Measurements from ENCODE around the gene RNF5. TPM values are rescaled to one million over a fixed set of nuclear protein-coding genes. Genes with fewer than 3 reads are reported as not detected.
"Not testable (repeated sequence)": the region's sequence is repeated elsewhere in the genome, so short reads cannot be mapped to it uniquely, and the experiment has no call there.

RNF5 gene
- polyA plus RNA-seq, 1 of the 3 experiments (the other 2 are of a cell fraction): 110 TPM

DNA sequence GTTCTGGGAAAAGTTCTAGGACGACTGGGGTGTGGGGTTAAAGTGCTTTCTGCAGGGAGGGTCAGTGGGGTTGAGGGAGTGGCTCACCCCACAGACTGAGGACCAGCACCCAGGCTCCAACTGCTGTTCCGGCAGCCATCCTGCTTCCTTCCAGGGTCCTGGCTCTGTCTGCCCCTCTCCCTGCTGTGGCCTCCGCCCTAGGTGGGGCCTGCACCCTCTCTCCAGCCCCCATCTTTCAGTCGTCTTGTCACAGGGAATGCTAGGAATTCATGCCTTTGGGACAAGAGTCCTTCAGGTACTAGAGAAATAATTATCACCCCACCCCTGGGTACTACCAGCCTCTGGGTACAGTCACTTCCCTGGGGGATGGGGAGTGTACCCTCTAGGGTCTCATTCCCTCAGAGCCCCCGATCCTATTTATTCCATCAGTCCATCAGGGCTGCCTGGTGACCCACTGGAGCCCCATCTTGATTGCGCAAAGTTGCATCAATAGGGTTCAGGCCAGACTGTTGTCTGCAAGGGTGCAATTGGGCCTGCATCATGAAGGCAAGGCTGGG is 6.0 kb downstream of the RNF5 start, which contains the start of gene AGER:
AGER (minus strand) TSS at position 170 of the 557 bp plus-strand sequence; CDS start at position 139, 31 bp downstream.
- CTCF ChIA-PET: no interaction called here
- H3K36me3 ChIP-seq (replicated peaks in 1 of 2; ENCODE audit: control insufficient read depth in 1 of 2, insufficient read depth in 2 of 2, low read length in 1 of 2): peaks cover 17 to 43% of the 10 kb centered on the region in 2 experiments
- no peak within 1 kb of the TSS for H3K9ac ChIP-seq
- no peaks in the 10 kb centered on the region for H3K9me3 ChIP-seq
- H4K20me1 ChIP-seq (ENCODE audit: insufficient read depth): no peaks in the 10 kb centered on the region
- no peak within 1 kb of the TSS for H2AFZ ChIP-seq (ENCODE audit: low read depth)
- TF ChIP-seq FOSL2 (IDR thresholded peaks at IDR 0.05; ENCODE audit: borderline replicate concordance, low read depth) (no peak), MXI1 (IDR thresholded peaks at IDR 0.05; ENCODE audit: low read depth, low read length) (no peak), NRF1 (IDR thresholded peaks at IDR 0.05; ENCODE audit: low read depth, low read length) (no peak), SMC3 (IDR thresholded peaks at IDR 0.05; ENCODE audit: low read depth, low read length) (no peak), TAF1 (IDR thresholded peaks at IDR 0.05; ENCODE audit: borderline replicate concordance, low read depth, low read length) (no peak), FOXM1 (IDR thresholded peaks at IDR 0.05; ENCODE audit: low read depth) (no peak), EP300 (IDR thresholded peaks at IDR 0.05; ENCODE audit: borderline replicate concordance in 1 of 2, low read depth in 1 of 2, low read length in 1 of 2) (no peak), FOXJ3 (CRISPR knock-in tag; IDR thresholded peaks at IDR 0.05) (no peak), EZH2phosphoT487 (IDR thresholded peaks at IDR 0.05; ENCODE audit: borderline replicate concordance, low read depth) (no peak), RCOR1 (IDR thresholded peaks at IDR 0.05; ENCODE audit: low read length) (no peak), MEF2A (IDR thresholded peaks at IDR 0.05; ENCODE audit: borderline replicate concordance, low read depth) (no peak), SIN3A (IDR thresholded peaks at IDR 0.05; ENCODE audit: borderline replicate concordance, low read depth, low read length) (no peak), CHD2 (IDR thresholded peaks at IDR 0.05; ENCODE audit: low read length, partially characterized antibody) (no peak), RXRA (IDR thresholded peaks at IDR 0.05; ENCODE audit: borderline replicate concordance, low read depth) (no peak)
- TF ChIP-seq, protein P1, sequence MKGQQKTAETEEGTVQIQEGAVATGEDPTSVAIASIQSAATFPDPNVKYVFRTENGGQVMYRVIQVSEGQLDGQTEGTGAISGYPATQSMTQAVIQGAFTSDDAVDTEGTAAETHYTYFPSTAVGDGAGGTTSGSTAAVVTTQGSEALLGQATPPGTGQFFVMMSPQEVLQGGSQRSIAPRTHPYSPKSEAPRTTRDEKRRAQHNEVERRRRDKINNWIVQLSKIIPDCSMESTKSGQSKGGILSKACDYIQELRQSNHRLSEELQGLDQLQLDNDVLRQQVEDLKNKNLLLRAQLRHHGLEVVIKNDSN (IDR thresholded peaks at IDR 0.05; ENCODE audit: borderline replicate concordance, low read depth): no peak
- TF ChIP-seq, protein P2, sequence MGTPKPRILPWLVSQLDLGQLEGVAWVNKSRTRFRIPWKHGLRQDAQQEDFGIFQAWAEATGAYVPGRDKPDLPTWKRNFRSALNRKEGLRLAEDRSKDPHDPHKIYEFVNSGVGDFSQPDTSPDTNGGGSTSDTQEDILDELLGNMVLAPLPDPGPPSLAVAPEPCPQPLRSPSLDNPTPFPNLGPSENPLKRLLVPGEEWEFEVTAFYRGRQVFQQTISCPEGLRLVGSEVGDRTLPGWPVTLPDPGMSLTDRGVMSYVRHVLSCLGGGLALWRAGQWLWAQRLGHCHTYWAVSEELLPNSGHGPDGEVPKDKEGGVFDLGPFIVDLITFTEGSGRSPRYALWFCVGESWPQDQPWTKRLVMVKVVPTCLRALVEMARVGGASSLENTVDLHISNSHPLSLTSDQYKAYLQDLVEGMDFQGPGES (IDR thresholded peaks at IDR 0.05; ENCODE audit: low read depth, low read length): no peak
- TF ChIP-seq, protein P3, sequence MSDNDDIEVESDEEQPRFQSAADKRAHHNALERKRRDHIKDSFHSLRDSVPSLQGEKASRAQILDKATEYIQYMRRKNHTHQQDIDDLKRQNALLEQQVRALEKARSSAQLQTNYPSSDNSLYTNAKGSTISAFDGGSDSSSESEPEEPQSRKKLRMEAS (IDR thresholded peaks at IDR 0.05; ENCODE audit: low read depth): no peak
- TF ChIP-seq, protein P4, sequence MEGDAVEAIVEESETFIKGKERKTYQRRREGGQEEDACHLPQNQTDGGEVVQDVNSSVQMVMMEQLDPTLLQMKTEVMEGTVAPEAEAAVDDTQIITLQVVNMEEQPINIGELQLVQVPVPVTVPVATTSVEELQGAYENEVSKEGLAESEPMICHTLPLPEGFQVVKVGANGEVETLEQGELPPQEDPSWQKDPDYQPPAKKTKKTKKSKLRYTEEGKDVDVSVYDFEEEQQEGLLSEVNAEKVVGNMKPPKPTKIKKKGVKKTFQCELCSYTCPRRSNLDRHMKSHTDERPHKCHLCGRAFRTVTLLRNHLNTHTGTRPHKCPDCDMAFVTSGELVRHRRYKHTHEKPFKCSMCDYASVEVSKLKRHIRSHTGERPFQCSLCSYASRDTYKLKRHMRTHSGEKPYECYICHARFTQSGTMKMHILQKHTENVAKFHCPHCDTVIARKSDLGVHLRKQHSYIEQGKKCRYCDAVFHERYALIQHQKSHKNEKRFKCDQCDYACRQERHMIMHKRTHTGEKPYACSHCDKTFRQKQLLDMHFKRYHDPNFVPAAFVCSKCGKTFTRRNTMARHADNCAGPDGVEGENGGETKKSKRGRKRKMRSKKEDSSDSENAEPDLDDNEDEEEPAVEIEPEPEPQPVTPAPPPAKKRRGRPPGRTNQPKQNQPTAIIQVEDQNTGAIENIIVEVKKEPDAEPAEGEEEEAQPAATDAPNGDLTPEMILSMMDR (IDR thresholded peaks at IDR 0.05): no peak
- TF ChIP-seq, protein P5, sequence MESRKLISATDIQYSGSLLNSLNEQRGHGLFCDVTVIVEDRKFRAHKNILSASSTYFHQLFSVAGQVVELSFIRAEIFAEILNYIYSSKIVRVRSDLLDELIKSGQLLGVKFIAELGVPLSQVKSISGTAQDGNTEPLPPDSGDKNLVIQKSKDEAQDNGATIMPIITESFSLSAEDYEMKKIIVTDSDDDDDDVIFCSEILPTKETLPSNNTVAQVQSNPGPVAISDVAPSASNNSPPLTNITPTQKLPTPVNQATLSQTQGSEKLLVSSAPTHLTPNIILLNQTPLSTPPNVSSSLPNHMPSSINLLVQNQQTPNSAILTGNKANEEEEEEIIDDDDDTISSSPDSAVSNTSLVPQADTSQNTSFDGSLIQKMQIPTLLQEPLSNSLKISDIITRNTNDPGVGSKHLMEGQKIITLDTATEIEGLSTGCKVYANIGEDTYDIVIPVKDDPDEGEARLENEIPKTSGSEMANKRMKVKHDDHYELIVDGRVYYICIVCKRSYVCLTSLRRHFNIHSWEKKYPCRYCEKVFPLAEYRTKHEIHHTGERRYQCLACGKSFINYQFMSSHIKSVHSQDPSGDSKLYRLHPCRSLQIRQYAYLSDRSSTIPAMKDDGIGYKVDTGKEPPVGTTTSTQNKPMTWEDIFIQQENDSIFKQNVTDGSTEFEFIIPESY (IDR thresholded peaks at IDR 0.05; ENCODE audit: borderline replicate concordance, low read depth): no peak
- H3K9me2 ChIP-seq: no peaks in the 10 kb centered on the region
- peak; percentile 6 for DNase-seq
- no peak within 1 kb of the TSS for H3K4me3 ChIP-seq (ENCODE audit: low read depth in 2 of 2, low read length in 1 of 2)
- no peaks in the 10 kb centered on the region for H3K27me3 ChIP-seq (ENCODE audit: insufficient read depth)
- WGBS (ENCODE audit: low lambda C conversion rate): 87% methylated on average over 6 of the region's 6 CpGs
- POLR2A ChIA-PET: no interaction called here
- peaks cover 20% of the 10 kb centered on the region for H3K79me2 ChIP-seq (ENCODE audit: insufficient read depth)
- H3K4me2 ChIP-seq: no peak within 1 kb of the TSS
- peaks cover 20% of the 10 kb centered on the region for H3F3A ChIP-seq (replicated peaks; ENCODE audit: insufficient read depth)
- H3K4me1 ChIP-seq (ENCODE audit: control insufficient read depth in 1 of 2, insufficient read depth in 2 of 2, low read depth in 1 of 2, low read length in 1 of 2): peaks cover 3 to 14% of the 10 kb centered on the region in 2 experiments; a peak in 1 of 4 replicates
- H3K27ac ChIP-seq (ENCODE audit: low read depth in 2 of 2, low read length in 1 of 2): no peak within 1 kb of the TSS

DNA sequence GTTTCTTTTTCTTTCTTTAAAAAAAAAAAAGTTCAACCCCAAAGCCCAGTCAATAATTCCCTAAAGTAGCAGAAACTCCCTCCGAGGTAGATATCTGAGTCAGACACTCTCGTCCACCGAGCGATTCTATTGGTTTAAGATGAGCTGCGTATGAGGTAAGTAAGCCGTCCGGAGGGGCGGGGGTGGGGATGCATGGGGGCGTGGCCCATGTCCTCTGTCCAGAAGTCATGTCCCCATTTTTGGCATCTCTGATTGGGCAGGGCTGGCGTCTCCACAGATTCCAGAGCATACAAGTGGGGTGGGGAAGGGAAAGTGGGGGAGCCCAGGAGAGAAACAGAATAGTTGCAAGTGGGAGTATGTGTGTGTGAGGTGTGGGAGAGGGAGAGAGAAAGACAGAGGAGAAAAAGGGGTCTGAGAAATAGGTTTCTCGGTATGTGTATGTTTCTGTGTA is 7.5 kb downstream of the RNF5 start:
- Histone ChIP-seq H3K79me2 (ENCODE audit: insufficient read depth) (peaks cover 21% of the 10 kb centered on the region), H3F3A (replicated peaks; ENCODE audit: insufficient read depth) (peaks cover 20% of the 10 kb centered on the region), H3K36me3 (replicated peaks in 1 of 2; ENCODE audit: control insufficient read depth in 1 of 2, insufficient read depth in 2 of 2, low read length in 1 of 2) (peaks cover 16 to 36% of the 10 kb centered on the region in 2 experiments), H3K4me1 (ENCODE audit: control insufficient read depth in 1 of 2, insufficient read depth in 2 of 2, low read depth in 1 of 2, low read length in 1 of 2) (peaks cover 0 to 12% of the 10 kb centered on the region in 2 experiments; a peak in 1 of 4 replicates), H3K27ac (ENCODE audit: low read depth in 2 of 2, low read length in 1 of 2) (peak overlapping the region in 1 of 2 experiments; percentile 53; a peak in 2 of 4 replicates)
- H3K4me3 ChIP-seq (ENCODE audit: low read depth in 2 of 2, low read length in 1 of 2); H4K20me1 ChIP-seq (ENCODE audit: insufficient read depth); H2AFZ ChIP-seq (ENCODE audit: low read depth); H3K9ac ChIP-seq; CTCF ChIA-PET; H3K9me2 ChIP-seq; H3K27me3 ChIP-seq (ENCODE audit: insufficient read depth); H3K9me3 ChIP-seq; H3K4me2 ChIP-seq; POLR2A ChIA-PET: not testable (repeated sequence)
- DNase-seq: peak; percentile 66
- 21% methylated on average over 11 of the region's 11 CpGs for WGBS (ENCODE audit: low lambda C conversion rate)

Data from SK-N-SH (cell line).